GM18870 (cell line): ENCODE results near the gene TRMT6.

Experiments
- ATAC-seq: cut with Tn5 transposase; IDR thresholded peaks from one replicate; pipeline ENCODE4 v1.9.1; 2021; ENCODE audit warnings: moderate library complexity; ENCODE audit not compliant: unreplicated experiment

Gene TRMT6

DNA sequence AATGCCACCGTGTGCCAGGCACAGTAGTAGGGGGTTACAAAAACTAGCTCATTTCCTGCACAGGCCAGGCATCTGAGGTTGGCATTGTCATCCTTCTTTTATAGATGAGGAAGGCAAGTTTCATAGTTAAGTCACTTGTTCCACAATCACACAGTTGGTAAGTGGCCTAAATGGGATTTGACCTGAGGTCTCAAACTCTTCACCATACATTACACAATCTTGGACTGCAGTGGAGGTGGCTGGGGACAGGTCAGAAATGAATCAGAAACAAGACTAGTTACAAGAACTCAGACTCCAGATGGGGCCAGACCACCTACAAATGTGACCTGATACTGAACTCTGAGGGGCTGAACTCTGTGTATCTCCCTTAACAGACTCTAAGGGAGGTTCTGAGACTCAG is 49.4 kb downstream of the TRMT6 start:
- no peak for ATAC-seq

DNA sequence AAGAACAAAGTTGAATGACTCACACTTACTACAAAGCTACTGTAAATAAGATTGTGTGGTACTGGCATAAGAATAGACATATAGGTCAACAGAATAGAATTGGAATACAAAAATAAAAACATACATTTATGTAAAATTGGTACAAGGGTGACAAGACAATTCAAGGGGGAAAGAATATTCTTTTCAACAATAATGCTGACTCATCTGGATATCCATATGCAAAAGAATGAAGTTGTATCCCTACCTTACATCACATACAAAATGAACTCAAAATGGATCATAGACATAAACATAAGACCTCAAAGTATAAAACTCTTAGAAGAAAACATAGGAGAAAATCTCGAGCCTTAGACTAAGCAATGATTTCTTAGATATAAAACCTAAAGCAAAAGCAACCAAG is 50.9 kb downstream of the TRMT6 start:
- no peak for ATAC-seq

DNA sequence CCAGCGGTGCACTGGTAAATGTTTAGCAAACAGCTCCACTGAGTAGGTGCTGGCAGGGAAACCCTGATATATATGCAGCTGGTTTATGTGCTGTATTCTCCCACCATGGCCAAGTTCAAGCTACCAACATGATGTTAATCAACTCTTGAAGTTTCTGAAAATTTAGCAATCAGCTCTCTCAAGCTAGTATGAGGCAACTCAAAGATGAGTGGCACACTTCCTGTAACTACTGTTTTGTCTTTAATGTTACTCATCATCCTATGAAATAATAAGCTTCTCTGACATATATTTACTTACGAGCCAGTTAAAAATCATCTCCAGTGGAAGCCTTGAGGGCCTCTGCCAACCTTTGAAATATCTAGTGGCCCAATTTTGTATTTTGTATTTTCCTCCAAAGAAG is 54.7 kb downstream of the TRMT6 start:
- ATAC-seq, result no peak

DNA sequence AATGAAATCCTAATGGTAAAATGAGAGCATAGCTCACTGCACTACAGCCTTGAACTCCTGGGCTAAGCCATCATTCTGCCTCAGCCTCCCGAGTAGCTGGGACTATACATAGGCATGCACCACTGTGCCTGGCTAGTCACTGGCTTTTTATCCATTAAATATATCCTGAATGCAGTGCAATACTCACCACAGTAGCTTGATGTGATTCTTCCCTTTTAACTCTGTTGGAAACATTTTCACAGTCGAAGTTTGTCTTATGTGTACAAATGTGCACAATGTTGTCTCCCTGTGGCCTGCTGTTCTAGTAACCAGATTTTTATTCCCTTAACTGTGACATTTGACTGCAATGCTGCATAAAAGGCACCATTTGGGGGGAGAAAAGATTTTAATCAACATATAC is 56.7 kb downstream of the TRMT6 start:
- ATAC-seq, result no peak

DNA sequence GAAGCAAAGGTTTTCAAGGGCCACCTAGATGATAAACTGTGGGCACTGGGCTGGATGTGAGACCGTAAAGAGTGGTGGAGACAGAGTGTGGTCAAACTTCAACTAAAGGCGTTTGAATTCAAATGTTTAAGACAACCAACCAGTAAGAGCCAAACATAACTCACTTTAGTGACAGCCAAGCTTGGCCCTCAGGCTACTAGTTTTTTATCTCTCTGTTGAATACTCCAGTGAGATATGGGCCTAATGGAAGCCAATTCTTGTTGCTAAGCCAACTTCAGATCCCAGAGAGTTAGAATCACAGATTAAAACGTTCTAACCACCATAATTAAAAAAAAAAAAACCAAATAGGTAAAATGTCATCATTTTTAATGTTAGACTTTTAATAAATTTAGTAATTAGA is 57.3 kb downstream of the TRMT6 start:
- no peak for ATAC-seq

DNA sequence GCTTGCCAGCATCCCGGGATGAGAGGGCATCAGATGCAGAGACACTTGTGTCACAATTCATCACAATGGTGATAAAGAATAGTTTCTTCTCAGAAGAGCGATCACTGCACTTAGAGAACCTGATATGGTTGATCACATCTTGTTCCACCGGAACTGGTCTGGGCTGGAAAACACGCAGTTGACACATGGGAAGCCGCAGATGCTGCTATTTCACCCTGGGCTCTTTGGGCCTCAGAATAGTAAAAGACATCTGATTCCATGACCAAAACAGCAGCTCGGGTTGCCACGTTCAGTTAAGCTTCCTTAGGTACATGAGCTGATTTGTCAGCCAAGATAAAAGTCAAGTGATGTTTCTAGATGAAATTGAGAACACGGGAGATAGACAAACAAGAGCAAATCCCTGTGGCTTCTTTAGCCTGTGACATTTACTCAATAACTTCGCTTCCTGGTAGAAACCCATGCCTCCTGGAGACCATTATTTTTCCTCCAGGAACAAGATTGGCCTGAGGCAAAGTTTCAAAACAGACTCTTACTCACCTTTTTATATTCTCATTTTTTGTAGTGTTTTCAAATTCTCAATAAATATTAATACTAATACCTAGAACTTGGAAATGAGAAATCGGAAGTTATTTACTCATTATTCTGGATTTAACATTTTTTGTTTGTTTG is 59.4 kb downstream of the TRMT6 start:
- no peak for ATAC-seq

DNA sequence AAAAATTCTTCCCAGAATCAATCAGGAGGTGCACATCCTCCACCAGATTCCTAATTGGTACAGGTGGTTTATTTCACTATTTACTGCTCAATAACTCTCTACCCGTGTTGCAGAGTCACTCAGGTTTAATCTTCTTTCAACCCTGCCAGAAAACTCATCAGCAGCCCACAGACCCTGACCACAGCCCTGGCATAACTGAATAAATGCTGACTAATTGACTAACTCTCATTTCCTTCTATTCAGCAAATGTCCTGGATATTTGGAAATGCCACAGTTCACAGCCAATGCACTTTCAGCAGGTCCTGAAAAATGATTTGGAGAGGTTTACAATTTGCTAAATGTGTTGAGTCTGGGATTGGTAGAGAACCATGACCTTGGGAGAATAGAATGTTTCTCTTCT is 62.3 kb downstream of the TRMT6 start:
- no peak for ATAC-seq

DNA sequence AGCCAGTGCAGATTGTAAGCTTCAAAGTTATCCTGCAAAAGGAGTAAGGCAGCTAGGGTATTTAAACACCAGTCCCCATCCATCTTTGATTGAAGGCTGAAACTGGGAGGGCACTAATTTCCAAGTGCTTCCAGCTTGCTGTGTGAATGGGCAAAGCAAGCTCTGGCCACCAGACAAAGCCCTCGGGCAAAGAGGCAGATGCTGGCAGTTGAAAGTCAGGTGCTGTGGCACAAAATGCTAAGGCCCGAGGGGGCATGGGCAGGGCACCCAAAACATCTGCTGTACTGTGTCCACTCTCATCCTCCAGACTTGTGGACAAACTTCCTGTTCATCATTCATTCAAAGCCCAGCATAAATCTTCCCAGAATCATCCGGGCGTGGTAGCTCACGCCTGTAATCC is 62.9 kb downstream of the TRMT6 start:
- ATAC-seq, result no peak
